ENCODE data around the gene PTPA.
"Not testable (repeated sequence)": the region's sequence is repeated elsewhere in the genome, so short reads cannot be mapped to it uniquely, and the experiment has no call there.

The PTPA gene

GRCh38 chr9:129109952-129110739 lies 1.1 kb upstream of the PTPA start:
- no peak for DNase-seq

GRCh38 chr9:129111528-129112151 lies 425 bp downstream of the PTPA start:
- DNase-seq = no peak

GRCh38 chr9:129112526-129112925 lies 1.3 kb downstream of the PTPA start:
- DNase-seq = not testable (repeated sequence)

- no peak for DNase-seq
These were observed 2.6 kb downstream of the PTPA start for GRCh38 chr9:129113645-129114304.

GRCh38 chr9:129118799-129119198 lies 7.6 kb downstream of the PTPA start:
- DNase-seq = no peak

- DNase-seq = no peak
These were observed 10.3 kb downstream of the PTPA start for GRCh38 chr9:129121483-129121882.

- no peak for DNase-seq
These were observed 10.9 kb downstream of the PTPA start for GRCh38 chr9:129122133-129122532.

- DNase-seq = not testable (repeated sequence)
These were observed 11.8 kb downstream of the PTPA start for GRCh38 chr9:129122976-129123375.

GRCh38 chr9:129124506-129125069 lies 13.4 kb downstream of the PTPA start:
- no peak for DNase-seq

GRCh38 chr9:129125478-129125877 lies 14.3 kb downstream of the PTPA start:
- DNase-seq = no peak

- no peak for DNase-seq
These were observed 15.8 kb downstream of the PTPA start for GRCh38 chr9:129126749-129127618.

GRCh38 chr9:129128689-129129088 lies 17.5 kb downstream of the PTPA start:
- no peak for DNase-seq

GRCh38 chr9:129130271-129130670 lies 19.1 kb downstream of the PTPA start:
- not testable (repeated sequence) for DNase-seq

GRCh38 chr9:129130791-129131190 lies 19.6 kb downstream of the PTPA start:
- DNase-seq = no peak

GRCh38 chr9:129131300-129132145 lies 20.3 kb downstream of the PTPA start:
- no peak for DNase-seq

- no peak for DNase-seq
These were observed 21.9 kb downstream of the PTPA start for GRCh38 chr9:129133082-129133481.

GRCh38 chr9:129135476-129135875 lies 24.3 kb downstream of the PTPA start:
- no peak for DNase-seq

GRCh38 chr9:129136446-129137035 lies 25.3 kb downstream of the PTPA start:
- DNase-seq = no peak

- DNase-seq = no peak
These were observed 26.3 kb downstream of the PTPA start for GRCh38 chr9:129137292-129138143.

GRCh38 chr9:129138144-129138462 lies 26.9 kb downstream of the PTPA start:
- DNase-seq = no peak
